ENCODE data around the gene LSM12. TPM values are rescaled to one million over a fixed set of nuclear protein-coding genes. Genes with fewer than 3 reads are reported as not detected.

LSM12 gene
- total RNA-seq, 1 experiment from 2014 or later = 128 TPM

- Histone ChIP-seq H3K14ac (ENCODE audit: insufficient read depth, low read length) (no peak overlapping the region), H4K8ac (replicated peaks; ENCODE audit: insufficient read length, low read depth, low read length) (no peak overlapping the region), H4K5ac (ENCODE audit: insufficient read length, low read depth, low read length) (no peak overlapping the region), H3K4me1 (ENCODE audit: insufficient read depth, low read length) (peaks cover 3% of the 10 kb centered on the region; the same call in 1 of the 2 replicates), H3K23ac (ENCODE audit: insufficient read length, low read depth, low read length) (no peak overlapping the region), H4K20me1 (ENCODE audit: control insufficient read depth, insufficient read depth, insufficient read length) (peaks cover 3% of the 10 kb centered on the region), H3K79me1 (ENCODE audit: insufficient read depth, low read depth, low read length, poor library complexity, severe bottlenecking) (no peaks in the 10 kb centered on the region), H3T11ph (ENCODE audit: low read length) (no peak overlapping the region), H3K9me3 (ENCODE audit: control insufficient read depth, low read depth, low read length) (no peaks in the 10 kb centered on the region), H2BK12ac (ENCODE audit: insufficient read length, low read depth, low read length) (no peak overlapping the region), H4K91ac (ENCODE audit: insufficient read length, low read depth, low read length) (no peak overlapping the region), H2BK20ac (ENCODE audit: low read depth, low read length, poor library complexity, severe bottlenecking) (no peak overlapping the region), H2BK5ac (ENCODE audit: insufficient read length, low read length) (no peak overlapping the region), H3K23me2 (ENCODE audit: insufficient read length, low read depth, low read length, poor library complexity, severe bottlenecking) (peaks cover 8% of the 10 kb centered on the region), H3K79me2 (ENCODE audit: insufficient read depth, low read length) (no peaks in the 10 kb centered on the region), H3K18ac (ENCODE audit: insufficient read length, low read depth, low read length) (no peak overlapping the region), H2BK120ac (ENCODE audit: low read depth, low read length, poor library complexity, severe bottlenecking) (no peak overlapping the region), H3K27me3 (ENCODE audit: insufficient read depth, low read length) (no peaks in the 10 kb centered on the region), H2BK15ac (ENCODE audit: low read depth, low read length) (no peak overlapping the region), H3K9ac (ENCODE audit: extremely low read depth, insufficient read length, low read length) (no peak overlapping the region), H3K56ac (ENCODE audit: insufficient read length, low read depth, low read length) (no peak overlapping the region), H2AFZ (ENCODE audit: low read length) (no peak overlapping the region), H3K27ac (ENCODE audit: insufficient read length, low read depth, low read length) (no peak overlapping the region), H3K4me2 (ENCODE audit: insufficient read depth, insufficient read length, low read length) (no peak overlapping the region), H3K4ac (ENCODE audit: low read depth, low read length) (no peak overlapping the region), H2AK5ac (ENCODE audit: insufficient read length, low read length) (no peak overlapping the region)
- H3K36me3 Mint-ChIP-seq (ENCODE audit: insufficient read depth in 1 of 3, low read depth in 3 of 3) = peaks cover 7 to 18% (median 16%) of the 10 kb centered on the region in 3 experiments; a peak in 6 of 7 replicates
- no peak for DNase-seq
- H3K27ac Mint-ChIP-seq = no peak overlapping the region
- no peak for TF ChIP-seq CTCF (conservative IDR thresholded peaks at IDR 0.05)
- H3K4me1 Mint-ChIP-seq = peaks cover 13 to 17% of the 10 kb centered on the region in 2 experiments
- H3K9me3 Mint-ChIP-seq = no peaks in the 10 kb centered on the region
- WGBS (ENCODE audit: extremely low coverage, insufficient read length, low lambda C conversion rate) = no CpG with 5 or more reads among the region's 14 CpGs
- H3K4me3 Mint-ChIP-seq = peak overlapping the region in 1 of 2 experiments; percentile 100; a peak in 2 of 5 replicates
- no peaks in the 10 kb centered on the region; the same call in 1 of the 2 replicates for H3K27me3 Mint-ChIP-seq (ENCODE audit: low read depth)
Measured at GRCh38 chr17:44012874-44013273, 53.6 kb downstream of the LSM12 start.

Data from H9 (cell line).